K562 (cell line): ENCODE results near the gene XIRP1. TPM values are rescaled to one million over a fixed set of nuclear protein-coding genes. Genes with fewer than 3 reads are reported as not detected.

Experiments used
- BCOR ChIP-seq: fragments of 450-650 bp; IDR thresholded peaks from 2 replicates; pipeline ENCODE4 v1.6.1; 2016
- EP300 ChIP-seq: IDR thresholded peaks from 2 replicates; pipeline ENCODE4 v1.6.1; 2012; ENCODE audit warnings: low read length, improper control_type of control experiment
- FOXM1 ChIP-seq, 2 experiments: fragments of 450-650 bp in 1 of 2; sonication (generic) in 1 of 2; formaldehyde crosslinking in 1 of 2; IDR thresholded peaks; 2 replicates each; pipeline versions ENCODE4 v1.6.1 to v1.9.0; 2017 to 2022; ENCODE audit warnings: low read depth in 2 of 2, mild to moderate bottlenecking in 2 of 2, missing genetic modification reagents in 1 of 2, moderate library complexity in 1 of 2
- FOXP1 ChIP-seq: sonication (generic); formaldehyde crosslinking; IDR thresholded peaks from 2 replicates; pipeline ENCODE4 v1.8.0; 2022; ENCODE audit warnings: mild to moderate bottlenecking, missing genetic modification reagents
- GABPA ChIP-seq: fragments of 200-800 bp; sonication (Bioruptor generic); conservative IDR thresholded peaks from 2 replicates; pipeline ENCODE4 v1.6.1; 2016; ENCODE audit warnings: low read depth, missing genetic modification characterization, missing compliant biosample characterization
- GATAD2A ChIP-seq: fragments of 450-650 bp; IDR thresholded peaks from 2 replicates; pipeline ENCODE4 v1.6.1; 2017
- GTF2E2 ChIP-seq: fragments of 200-800 bp; sonication (Bioruptor generic); IDR thresholded peaks from 2 replicates; pipeline ENCODE4 v1.6.1; 2016; ENCODE audit warnings: missing genetic modification characterization, missing compliant biosample characterization
- NFE2 ChIP-seq: IDR thresholded peaks from 2 replicates; pipeline ENCODE4 v1.6.1; 2014; ENCODE audit warnings: antibody characterized with exemption, low read depth
- NFRKB ChIP-seq: fragments of 450-650 bp; IDR thresholded peaks from 2 replicates; pipeline ENCODE4 v1.6.1; 2016; ENCODE audit warnings: low read depth
- NFXL1 ChIP-seq: fragments of 450-650 bp; formaldehyde crosslinking; IDR thresholded peaks from 2 replicates; pipeline ENCODE4 v1.4.0; 2021; ENCODE audit warnings: mild to moderate bottlenecking
- SIN3A ChIP-seq, 2 experiments: fragments of 150-350 bp in 1 of 2; IDR thresholded peaks; 2 replicates each; pipeline ENCODE4 v1.6.1; 2011 to 2016; ENCODE audit warnings: borderline replicate concordance in 2 of 2, low read depth in 2 of 2, low read length in 2 of 2, mild to moderate bottlenecking in 2 of 2, moderate library complexity in 2 of 2; ENCODE audit not compliant: control insufficient read depth in 1 of 2
- SP2 ChIP-seq: IDR thresholded peaks from 2 replicates; pipeline ENCODE4 v1.6.1; 2011; ENCODE audit warnings: mild to moderate bottlenecking, low read depth, low read length, moderate library complexity; ENCODE audit not compliant: poor library complexity, severe bottlenecking; ENCODE audit errors: extremely low read depth
- TBL1XR1 ChIP-seq, 2 experiments: IDR thresholded peaks; 2 replicates each; pipeline ENCODE4 v1.6.1; 2012; ENCODE audit warnings: improper control_type of control experiment in 2 of 2, low read length in 2 of 2, mild to moderate bottlenecking in 1 of 2
- ZNF212 ChIP-seq: fragments of 450-650 bp; formaldehyde crosslinking; IDR thresholded peaks from 2 replicates; pipeline ENCODE4 v1.4.0; 2020; ENCODE audit warnings: mild to moderate bottlenecking
- ZNF217 ChIP-seq: sonication (generic); formaldehyde crosslinking; IDR thresholded peaks from 2 replicates; pipeline ENCODE4 v1.8.0; 2022; ENCODE audit warnings: mild to moderate bottlenecking, missing genetic modification reagents
- ZNF263 ChIP-seq: sonication (generic); formaldehyde crosslinking; IDR thresholded peaks from 2 replicates; pipeline ENCODE4 v1.8.0; 2022; ENCODE audit warnings: mild to moderate bottlenecking, missing genetic modification reagents, borderline replicate concordance
- polyA plus RNA-seq, 8 experiments: library from polyadenylated mRNA; depleted of rRNA in 4 of 8; stranded (reverse) in 5 of 8; unstranded in 3 of 8; fragments of >200 nt; fragmentation: Nextera tagmentation in 2 of 8; fragmentation: Illumina TruSeq in 1 of 8; extraction: Ambion mirVana in 2 of 8; extraction: Trizol in 1 of 8; gene quantifications; 2 replicates each; pipeline versions ENCODE4 v1.2.1 to v1.2.3, GENCODE V29; 2011 to 2014; ENCODE audit warnings: inconsistent platforms in 1 of 8, missing spikeins in 1 of 8
- total RNA-seq, 7 experiments: library from RNA; depleted of rRNA in 6 of 7; stranded (reverse); fragments of >200 nt in 6 of 7; fragmentation: Illumina TruSeq in 2 of 7; extraction: Trizol in 2 of 7; gene quantifications; 2 replicates each; pipeline versions ENCODE4 v1.2.1 to v1.2.3, GENCODE V29; 2011 to 2021; ENCODE audit warnings: low replicate concordance in 1 of 7
- TF ChIP-seq, protein P1 (sequence below), 3 experiments: fragments of 200-800 bp in 1 of 3; sonication (Bioruptor generic) in 1 of 3; sonication (generic) in 1 of 3; formaldehyde crosslinking in 1 of 3; IDR thresholded peaks; 2 replicates each; pipeline versions ENCODE4 v1.6.1 to v1.8.0; 2016 to 2022; ENCODE audit warnings: mild to moderate bottlenecking in 2 of 3, missing compliant biosample characterization in 2 of 3, missing genetic modification characterization in 2 of 3, missing genetic modification reagents in 1 of 3
- TF ChIP-seq, protein P2 (sequence below): sonication (generic); formaldehyde crosslinking; IDR thresholded peaks from 2 replicates; pipeline ENCODE4 v1.8.0; 2022; ENCODE audit warnings: missing genetic modification reagents, mild to moderate bottlenecking, borderline replicate concordance
- TF ChIP-seq, protein P3 (sequence below): fragments of 250-450 bp; sonication (Bioruptor Pico); IDR thresholded peaks from 2 replicates; pipeline ENCODE4 v1.4.0; 2020; ENCODE audit warnings: borderline replicate concordance
- TF ChIP-seq, protein P4 (sequence below), 2 experiments: IDR thresholded peaks; 2 replicates each; pipeline ENCODE4 v1.6.1; 2012; ENCODE audit warnings: improper control_type of control experiment in 2 of 2, low read depth in 2 of 2, low read length in 2 of 2, borderline replicate concordance in 1 of 2

The XIRP1 gene
- total and polyA plus RNA-seq, 9 of the 15 experiments (the other 6 are each of a cell fraction or from before 2014, with no cell fraction given), result 0.03 to 0.27 (median 0.08) TPM; not detected in 3

DNA sequence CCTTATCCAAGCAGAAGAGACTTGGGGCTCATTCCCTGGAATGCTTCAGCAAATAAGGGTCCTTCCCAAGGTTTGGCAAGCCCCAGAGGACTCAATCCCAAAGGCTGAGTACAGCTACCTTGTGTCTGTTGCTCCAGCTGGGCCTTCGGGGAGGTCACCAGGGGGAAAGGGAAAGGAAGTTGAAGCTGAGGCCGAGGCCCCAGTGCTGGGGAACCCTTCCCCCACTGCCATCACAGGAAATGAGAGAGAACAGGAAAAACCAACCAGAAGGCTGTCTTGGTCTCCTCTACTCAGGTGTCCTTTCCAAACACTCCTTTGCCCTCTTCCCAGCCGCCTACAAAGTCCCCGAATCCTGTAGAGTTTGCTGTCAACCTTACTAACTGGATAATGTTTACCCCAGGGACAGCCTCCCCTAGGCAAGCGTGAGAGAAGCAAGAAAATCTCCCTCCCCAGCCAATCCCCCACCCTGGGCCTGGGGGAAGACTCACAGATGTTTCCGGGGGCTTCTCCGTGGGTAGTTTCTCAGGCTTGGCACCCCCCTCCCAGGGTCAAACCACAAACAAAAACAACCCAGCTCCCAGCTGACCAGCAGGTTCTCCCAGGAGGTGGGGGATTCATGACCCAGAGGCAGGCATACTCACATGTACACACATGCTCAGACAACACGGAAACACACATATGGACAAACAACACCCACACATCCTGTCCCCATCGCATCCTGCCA is 44.5 kb downstream of the XIRP1 start (continued):
- TF ChIP-seq, protein P1, sequence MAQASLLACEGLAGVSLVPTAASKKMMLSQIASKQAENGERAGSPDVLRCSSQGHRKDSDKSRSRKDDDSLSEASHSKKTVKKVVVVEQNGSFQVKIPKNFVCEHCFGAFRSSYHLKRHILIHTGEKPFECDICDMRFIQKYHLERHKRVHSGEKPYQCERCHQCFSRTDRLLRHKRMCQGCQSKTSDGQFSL (CRISPR knock-in tag; IDR thresholded peaks at IDR 0.05), result no peak
- TF ChIP-seq, protein P1 (tag; IDR thresholded peaks at IDR 0.05), result no peak
- TF ChIP-seq, protein P2, sequence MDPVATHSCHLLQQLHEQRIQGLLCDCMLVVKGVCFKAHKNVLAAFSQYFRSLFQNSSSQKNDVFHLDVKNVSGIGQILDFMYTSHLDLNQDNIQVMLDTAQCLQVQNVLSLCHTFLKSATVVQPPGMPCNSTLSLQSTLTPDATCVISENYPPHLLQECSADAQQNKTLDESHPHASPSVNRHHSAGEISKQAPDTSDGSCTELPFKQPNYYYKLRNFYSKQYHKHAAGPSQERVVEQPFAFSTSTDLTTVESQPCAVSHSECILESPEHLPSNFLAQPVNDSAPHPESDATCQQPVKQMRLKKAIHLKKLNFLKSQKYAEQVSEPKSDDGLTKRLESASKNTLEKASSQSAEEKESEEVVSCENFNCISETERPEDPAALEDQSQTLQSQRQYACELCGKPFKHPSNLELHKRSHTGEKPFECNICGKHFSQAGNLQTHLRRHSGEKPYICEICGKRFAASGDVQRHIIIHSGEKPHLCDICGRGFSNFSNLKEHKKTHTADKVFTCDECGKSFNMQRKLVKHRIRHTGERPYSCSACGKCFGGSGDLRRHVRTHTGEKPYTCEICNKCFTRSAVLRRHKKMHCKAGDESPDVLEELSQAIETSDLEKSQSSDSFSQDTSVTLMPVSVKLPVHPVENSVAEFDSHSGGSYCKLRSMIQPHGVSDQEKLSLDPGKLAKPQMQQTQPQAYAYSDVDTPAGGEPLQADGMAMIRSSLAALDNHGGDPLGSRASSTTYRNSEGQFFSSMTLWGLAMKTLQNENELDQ (CRISPR knock-in tag), result no peak
- TF ChIP-seq GTF2E2 (tag) (no peak), ZNF263 (no peak), ZNF212 (CRISPR knock-in tag) (no peak), GABPA (tag) (peak; percentile 59), GATAD2A (no peak), NFE2 (no peak), NFRKB (no peak), FOXM1 (IDR thresholded peaks at IDR 0.05; ENCODE audit: low read depth) (no peak), FOXM1 (CRISPR knock-in tag; IDR thresholded peaks at IDR 0.05; ENCODE audit: low read depth) (0 out of 2 replicates have a peak, but pooled peaks have one; percentile 8), BCOR (no peak), SIN3A (IDR thresholded peaks at IDR 0.05; ENCODE audit: borderline replicate concordance in 2 of 2, control insufficient read depth in 1 of 2, low read depth in 2 of 2, low read length in 2 of 2) (0 out of 4 replicates have a peak, but pooled peaks of 1 of the 2 experiments have one; percentile 10), TBL1XR1 (IDR thresholded peaks at IDR 0.05; ENCODE audit: low read length in 2 of 2) (no peak), FOXP1 (CRISPR knock-in tag) (no peak), NFXL1 (no peak), EP300 (no peak), ZNF217 (CRISPR knock-in tag) (no peak), SP2 (no peak)
- TF ChIP-seq, protein P3, sequence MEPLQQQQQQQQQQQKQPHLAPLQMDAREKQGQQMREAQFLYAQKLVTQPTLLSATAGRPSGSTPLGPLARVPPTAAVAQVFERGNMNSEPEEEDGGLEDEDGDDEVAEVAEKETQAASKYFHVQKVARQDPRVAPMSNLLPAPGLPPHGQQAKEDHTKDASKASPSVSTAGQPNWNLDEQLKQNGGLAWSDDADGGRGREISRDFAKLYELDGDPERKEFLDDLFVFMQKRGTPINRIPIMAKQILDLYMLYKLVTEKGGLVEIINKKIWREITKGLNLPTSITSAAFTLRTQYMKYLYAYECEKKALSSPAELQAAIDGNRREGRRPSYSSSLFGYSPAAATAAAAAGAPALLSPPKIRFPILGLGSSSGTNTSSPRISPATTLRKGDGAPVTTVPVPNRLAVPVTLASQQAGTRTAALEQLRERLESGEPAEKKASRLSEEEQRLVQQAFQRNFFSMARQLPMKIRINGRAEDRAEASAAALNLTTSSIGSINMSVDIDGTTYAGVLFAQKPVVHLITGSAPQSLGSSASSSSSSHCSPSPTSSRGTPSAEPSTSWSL, result no peak
- TF ChIP-seq, protein P4, sequence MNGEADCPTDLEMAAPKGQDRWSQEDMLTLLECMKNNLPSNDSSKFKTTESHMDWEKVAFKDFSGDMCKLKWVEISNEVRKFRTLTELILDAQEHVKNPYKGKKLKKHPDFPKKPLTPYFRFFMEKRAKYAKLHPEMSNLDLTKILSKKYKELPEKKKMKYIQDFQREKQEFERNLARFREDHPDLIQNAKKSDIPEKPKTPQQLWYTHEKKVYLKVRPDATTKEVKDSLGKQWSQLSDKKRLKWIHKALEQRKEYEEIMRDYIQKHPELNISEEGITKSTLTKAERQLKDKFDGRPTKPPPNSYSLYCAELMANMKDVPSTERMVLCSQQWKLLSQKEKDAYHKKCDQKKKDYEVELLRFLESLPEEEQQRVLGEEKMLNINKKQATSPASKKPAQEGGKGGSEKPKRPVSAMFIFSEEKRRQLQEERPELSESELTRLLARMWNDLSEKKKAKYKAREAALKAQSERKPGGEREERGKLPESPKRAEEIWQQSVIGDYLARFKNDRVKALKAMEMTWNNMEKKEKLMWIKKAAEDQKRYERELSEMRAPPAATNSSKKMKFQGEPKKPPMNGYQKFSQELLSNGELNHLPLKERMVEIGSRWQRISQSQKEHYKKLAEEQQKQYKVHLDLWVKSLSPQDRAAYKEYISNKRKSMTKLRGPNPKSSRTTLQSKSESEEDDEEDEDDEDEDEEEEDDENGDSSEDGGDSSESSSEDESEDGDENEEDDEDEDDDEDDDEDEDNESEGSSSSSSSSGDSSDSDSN (IDR thresholded peaks at IDR 0.05; ENCODE audit: borderline replicate concordance in 1 of 2, low read depth in 2 of 2, low read length in 2 of 2), result no peak
